Breast epithelium (tissue), 3 donors: Measurements from ENCODE around the gene PPP1R16B.

Source experiments
- CTCF ChIP-seq, 3 donors: fragments of 450-650 bp; IDR thresholded peaks; one replicate each; pipeline ENCODE4 v1.5.1; 2016 to 2017; ENCODE audit warnings: antibody characterized with exemption in 3 of 3, mild to moderate bottlenecking in 3 of 3, moderate library complexity in 3 of 3
- POLR2A ChIP-seq: fragments of 450-650 bp; IDR thresholded peaks from one replicate; pipeline ENCODE4 v1.6.1; 2016; ENCODE audit warnings: antibody characterized with exemption, mild to moderate bottlenecking, moderate library complexity
- POLR2AphosphoS5 ChIP-seq, 3 donors: sonication (generic); formaldehyde crosslinking; IDR thresholded peaks; one replicate each; pipeline ENCODE4 v1.6.1; 2017; ENCODE audit warnings: antibody characterized with exemption in 3 of 3

- TF ChIP-seq POLR2AphosphoS5 (IDR thresholded peaks at IDR 0.05) (no peak), CTCF (IDR thresholded peaks at IDR 0.05) (no peak), POLR2A (no peak)
Measured at GRCh38 chr20:38962928-38963401, 157.5 kb downstream of the PPP1R16B start.
